ENCODE data around the gene STYK1.

- TF ChIP-seq BHLHE40 (IDR thresholded peaks at IDR 0.05; ENCODE audit: borderline replicate concordance) (no peak), TARDBP (IDR thresholded peaks at IDR 0.05) (no peak), ZNF384 (IDR thresholded peaks at IDR 0.05) (no peak), NFRKB (IDR thresholded peaks at IDR 0.05) (no peak), FOXM1 (IDR thresholded peaks at IDR 0.05; ENCODE audit: borderline replicate concordance) (no peak), ELF4 (IDR thresholded peaks at IDR 0.05) (no peak), FOXK2 (IDR thresholded peaks at IDR 0.05) (no peak), SP1 (IDR thresholded peaks at IDR 0.05) (no peak), SUZ12 (IDR thresholded peaks at IDR 0.05) (no peak), PKNOX1 (IDR thresholded peaks at IDR 0.05) (no peak)
Measured at GRCh38 chr12:10633541-10633940, 40.3 kb downstream of the STYK1 start.
